Raji (cell line): ENCODE results near the gene MXRA8.

Experiments
- POLR2A ChIP-seq: IDR thresholded peaks from 2 replicates; pipeline ENCODE4 v1.6.1; 2011; ENCODE audit warnings: low read depth, low read length, control low read depth; ENCODE audit not compliant: insufficient read depth

MXRA8 gene

DNA sequence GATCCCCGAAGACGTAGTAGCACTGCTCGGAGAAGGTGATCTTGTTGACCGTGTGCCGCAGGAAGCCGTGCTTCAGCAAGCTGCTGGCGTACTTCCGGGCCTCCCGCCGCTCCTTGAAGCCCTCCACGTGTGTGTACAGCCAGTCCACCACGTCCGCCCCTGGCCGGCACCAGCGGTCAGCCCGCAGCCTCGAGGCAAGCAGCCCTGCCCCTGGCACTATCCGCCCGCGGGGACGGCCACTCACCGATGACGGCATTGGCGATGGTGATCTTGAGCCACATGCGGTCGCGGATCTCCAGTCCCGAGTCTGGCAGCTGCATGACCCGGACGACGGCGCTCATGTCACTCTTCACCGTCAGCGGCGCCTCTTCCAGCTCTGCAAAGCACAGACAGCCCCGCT, 20.1 kb downstream of the MXRA8 start:
- TF ChIP-seq POLR2A, result no peak

DNA sequence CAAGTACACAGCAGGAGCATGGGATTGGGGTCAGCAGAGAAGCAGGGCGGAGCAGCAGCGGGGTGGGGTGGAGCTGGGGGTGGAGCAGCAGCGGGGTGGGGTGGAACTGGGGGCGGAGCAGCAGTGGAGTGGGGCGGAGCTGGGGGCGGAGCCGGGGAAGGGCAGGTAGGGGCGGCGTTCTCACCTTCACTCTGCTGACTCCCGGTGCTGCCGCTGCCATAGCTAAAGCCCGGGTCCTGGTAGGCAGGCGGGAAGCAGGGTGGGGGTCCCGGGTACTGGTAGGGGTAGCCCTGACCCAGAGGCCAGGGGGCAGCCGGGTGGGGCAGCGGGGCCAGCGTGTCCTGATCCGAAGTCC, 20.6 kb downstream of the MXRA8 start:
- TF ChIP-seq POLR2A, result no peak

DNA sequence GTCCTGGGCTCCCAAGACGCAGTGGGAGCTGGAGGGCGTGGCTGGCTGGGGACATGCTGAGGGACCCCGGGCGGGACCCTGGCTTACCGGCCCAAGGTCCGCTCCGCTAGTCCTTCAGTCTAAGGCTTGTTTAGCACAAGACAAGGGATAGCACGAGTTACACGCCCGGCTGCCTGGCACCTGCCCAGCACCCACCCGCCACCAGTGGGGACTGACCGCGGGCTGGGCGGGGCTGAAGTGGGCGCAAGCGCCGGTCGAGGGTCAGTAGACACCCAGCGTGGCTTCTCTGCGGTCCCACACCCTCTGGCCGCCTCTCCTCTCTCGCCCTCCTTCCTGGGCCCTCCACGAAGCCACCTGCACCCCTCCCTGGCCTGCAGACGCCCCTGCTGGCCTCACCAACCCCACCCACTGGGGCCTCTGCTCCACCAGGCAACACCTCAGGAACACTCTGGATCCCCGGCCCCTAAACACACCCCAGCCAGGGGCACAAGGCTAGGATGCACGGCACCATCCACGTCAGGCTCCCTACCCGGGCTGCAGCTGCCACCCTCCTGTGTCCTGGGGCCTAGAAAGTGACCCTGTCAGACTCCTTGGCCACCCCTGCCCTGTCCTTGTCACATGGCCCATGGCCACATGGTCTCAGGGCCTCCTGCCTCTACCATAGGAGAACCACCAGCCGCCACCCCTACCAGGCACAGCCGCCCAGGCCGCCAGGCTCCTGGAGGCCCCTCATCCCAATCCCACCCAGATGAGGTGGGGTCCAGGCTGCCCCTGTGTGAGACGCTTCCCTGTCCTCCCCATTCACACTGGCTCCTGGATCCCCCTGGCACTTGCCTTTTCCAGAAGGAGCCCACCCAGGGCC, 21.2 kb downstream of the MXRA8 start:
- no peak for TF ChIP-seq POLR2A

DNA sequence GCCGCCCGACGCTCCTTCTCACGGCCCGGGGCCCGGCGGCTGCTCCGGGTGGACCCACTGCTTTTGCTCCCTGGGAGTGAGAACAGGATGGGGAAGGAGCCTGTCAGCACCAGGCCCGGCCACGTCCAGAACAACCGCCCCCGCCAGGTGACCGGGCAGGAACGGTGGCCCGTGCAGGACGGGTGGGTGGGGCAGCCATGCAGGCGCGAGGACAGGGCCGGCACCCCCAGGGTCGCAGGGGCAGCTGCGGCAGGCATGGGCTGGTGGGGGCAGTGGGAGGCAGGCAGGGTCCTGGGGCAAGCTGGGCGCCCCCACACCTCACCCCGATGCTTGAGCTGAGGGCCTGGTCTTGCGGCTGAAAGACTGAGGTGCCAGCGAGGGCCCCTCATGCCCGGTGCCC, 21.9 kb downstream of the MXRA8 start:
- TF ChIP-seq POLR2A, result no peak

DNA sequence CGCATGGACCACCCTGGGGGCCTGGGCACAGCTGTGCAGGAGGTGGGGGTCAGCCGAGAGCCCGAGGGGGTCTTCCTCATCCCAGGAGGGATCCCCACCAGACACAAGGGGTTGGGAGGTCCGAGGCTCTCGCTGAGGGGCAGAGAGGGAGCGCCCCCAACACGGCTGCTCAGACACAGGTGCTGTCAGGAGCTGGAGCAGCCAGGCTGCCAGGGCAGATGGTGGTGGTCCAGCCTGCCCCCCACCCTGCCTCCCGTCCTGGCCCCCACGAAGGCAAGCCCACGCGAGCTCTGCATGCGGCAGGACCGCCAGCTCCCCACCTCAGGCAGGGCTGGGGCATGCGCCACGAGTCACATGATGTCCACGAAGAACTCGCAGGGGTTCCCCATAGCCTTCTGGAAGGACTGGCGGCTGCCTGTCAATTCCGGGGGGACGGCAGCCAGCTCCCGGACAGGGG, 22.5 kb downstream of the MXRA8 start:
- TF ChIP-seq POLR2A, result no peak

DNA sequence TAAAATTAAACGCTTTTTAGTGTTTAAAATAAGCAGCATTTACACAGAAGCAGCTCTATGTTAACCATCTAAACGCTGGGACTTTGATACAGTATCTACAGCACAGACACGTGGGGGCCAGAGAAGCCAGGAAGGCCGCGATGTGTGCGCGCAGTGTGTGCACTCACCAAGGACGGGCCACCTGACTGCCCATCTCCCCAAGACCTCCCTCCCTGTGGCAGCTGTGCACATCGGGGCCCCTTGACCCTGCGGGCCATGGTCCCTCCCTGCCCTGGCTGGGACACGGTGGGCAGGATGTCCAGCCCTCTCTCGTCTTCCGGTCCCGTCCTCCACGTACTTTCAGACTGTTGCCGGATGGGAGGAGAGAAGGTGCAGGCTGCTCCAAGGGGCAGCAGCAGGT, 23.1 kb downstream of the MXRA8 start:
- no peak for TF ChIP-seq POLR2A

DNA sequence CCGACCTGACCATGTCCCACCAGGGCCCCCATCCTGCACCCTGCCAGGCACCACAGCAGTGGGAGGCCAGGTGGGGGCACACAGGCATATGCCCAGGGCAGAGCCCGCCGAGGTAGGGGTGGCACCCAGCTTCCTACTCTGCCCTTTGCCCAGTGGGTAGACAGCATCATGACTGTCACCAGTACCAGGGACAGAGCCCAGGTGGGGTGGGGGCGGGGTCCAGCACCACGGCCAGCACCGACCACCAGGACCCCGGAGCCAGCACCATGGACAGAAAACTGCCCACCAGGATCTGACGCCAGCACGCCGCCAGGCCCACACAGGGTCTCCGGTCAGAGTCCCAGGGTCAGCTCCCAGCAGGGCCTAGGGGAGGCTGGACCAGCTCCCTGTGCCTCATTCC, 23.5 kb downstream of the MXRA8 start:
- no peak for TF ChIP-seq POLR2A

DNA sequence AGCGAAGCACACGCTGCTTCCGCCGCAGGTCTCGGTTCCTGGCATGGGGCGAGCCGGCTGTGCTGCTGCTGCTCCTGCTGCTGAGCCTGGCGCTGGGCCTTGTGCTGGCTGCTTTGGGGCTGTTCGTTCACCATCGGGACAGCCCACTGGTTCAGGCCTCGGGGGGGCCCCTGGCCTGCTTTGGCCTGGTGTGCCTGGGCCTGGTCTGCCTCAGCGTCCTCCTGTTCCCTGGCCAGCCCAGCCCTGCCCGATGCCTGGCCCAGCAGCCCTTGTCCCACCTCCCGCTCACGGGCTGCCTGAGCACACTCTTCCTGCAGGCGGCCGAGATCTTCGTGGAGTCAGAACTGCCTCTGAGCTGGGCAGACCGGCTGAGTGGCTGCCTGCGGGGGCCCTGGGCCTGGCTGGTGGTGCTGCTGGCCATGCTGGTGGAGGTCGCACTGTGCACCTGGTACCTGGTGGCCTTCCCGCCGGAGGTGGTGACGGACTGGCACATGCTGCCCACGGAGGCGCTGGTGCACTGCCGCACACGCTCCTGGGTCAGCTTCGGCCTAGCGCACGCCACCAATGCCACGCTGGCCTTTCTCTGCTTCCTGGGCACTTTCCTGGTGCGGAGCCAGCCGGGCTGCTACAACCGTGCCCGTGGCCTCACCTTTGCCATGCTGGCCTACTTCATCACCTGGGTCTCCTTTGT, 24.7 kb downstream of the MXRA8 start:
- TF ChIP-seq POLR2A, result no peak

DNA sequence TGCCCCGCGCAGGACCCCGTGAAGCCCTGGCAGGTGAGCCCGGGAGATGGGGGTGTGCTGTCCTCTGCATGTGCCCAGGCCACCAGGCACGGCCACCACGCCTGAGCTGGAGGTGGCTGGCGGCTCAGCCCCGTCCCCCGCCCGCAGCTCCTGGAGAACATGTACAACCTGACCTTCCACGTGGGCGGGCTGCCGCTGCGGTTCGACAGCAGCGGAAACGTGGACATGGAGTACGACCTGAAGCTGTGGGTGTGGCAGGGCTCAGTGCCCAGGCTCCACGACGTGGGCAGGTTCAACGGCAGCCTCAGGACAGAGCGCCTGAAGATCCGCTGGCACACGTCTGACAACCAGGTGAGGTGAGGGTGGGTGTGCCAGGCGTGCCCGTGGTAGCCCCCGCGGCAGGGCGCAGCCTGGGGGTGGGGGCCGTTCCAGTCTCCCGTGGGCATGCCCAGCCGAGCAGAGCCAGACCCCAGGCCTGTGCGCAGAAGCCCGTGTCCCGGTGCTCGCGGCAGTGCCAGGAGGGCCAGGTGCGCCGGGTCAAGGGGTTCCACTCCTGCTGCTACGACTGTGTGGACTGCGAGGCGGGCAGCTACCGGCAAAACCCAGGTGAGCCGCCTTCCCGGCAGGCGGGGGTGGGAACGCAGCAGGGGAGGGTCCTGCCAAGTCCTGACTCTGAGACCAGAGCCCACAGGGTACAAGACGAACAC, 25.4 kb downstream of the MXRA8 start:
- TF ChIP-seq POLR2A, result no peak

DNA sequence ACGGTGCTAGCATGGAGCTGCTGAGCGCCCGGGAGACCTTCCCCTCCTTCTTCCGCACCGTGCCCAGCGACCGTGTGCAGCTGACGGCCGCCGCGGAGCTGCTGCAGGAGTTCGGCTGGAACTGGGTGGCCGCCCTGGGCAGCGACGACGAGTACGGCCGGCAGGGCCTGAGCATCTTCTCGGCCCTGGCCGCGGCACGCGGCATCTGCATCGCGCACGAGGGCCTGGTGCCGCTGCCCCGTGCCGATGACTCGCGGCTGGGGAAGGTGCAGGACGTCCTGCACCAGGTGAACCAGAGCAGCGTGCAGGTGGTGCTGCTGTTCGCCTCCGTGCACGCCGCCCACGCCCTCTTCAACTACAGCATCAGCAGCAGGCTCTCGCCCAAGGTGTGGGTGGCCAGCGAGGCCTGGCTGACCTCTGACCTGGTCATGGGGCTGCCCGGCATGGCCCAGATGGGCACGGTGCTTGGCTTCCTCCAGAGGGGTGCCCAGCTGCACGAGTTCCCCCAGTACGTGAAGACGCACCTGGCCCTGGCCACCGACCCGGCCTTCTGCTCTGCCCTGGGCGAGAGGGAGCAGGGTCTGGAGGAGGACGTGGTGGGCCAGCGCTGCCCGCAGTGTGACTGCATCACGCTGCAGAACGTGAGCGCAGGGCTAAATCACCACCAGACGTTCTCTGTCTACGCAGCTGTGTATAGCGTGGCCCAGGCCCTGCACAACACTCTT, 26.2 kb downstream of the MXRA8 start:
- no peak for TF ChIP-seq POLR2A

DNA sequence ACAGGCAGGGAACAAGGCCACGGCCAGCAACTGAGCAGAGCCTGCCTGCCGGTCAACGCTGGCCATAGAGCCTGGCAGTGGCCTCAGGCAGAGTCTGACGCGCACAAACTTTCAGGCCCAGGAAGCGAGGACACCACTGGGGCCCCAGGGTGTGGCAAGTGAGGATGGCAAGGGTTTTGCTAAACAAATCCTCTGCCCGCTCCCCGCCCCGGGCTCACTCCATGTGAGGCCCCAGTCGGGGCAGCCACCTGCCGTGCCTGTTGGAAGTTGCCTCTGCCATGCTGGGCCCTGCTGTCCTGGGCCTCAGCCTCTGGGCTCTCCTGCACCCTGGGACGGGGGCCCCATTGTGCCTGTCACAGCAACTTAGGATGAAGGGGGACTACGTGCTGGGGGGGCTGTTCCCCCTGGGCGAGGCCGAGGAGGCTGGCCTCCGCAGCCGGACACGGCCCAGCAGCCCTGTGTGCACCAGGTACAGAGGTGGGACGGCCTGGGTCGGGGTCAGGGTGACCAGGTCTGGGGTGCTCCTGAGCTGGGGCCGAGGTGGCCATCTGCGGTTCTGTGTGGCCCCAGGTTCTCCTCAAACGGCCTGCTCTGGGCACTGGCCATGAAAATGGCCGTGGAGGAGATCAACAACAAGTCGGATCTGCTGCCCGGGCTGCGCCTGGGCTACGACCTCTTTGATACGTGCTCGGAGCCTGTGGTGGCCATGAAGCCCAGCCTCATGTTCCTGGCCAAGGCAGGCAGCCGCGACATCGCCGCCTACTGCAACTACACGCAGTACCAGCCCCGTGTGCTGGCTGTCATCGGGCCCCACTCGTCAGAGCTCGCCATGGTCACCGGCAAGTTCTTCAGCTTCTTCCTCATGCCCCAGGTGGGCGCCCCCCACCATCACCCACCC, 27.0 kb downstream of the MXRA8 start, which contains the start of gene TAS1R3:
TAS1R3 (plus strand) TSS at position 213 of the 898 bp plus-strand sequence; CDS start at position 279, 66 bp downstream.
- no peak for TF ChIP-seq POLR2A

DNA sequence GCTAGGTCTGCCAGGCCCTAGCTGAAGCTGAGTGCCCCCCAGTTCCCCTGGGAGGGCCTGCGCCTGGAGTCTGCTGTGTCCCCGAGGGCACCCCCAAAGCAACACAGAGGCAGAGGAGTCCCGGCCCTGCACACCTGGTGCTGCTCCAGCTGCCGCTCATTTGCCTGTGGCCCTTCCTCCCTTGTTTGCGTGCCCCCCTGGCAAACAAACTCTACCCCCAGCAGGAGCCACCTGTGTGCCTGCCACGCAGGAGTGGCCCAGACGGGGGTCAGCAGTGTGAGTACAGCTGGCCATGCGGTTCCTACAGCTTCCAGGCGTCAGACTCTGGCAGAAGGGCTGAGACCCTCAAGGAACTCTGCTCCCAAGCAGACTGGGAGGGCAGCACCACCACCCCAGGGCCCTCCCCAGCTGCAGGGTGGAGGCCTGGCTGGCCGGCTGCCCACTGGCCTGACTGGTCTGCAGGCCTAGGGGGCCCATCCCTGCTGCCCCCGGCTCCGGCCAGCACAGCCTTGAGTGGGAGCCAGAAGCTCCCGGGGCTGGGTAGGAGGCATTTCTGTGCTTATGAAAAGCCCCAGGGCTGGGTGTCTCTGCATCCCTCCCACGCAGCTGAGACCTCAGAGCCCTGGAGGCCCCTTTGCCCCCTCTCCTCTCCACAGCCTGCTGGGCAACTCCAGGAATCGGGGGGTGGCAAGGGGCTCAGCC, 27.8 kb downstream of the MXRA8 start:
- peak; percentile 16; the same call in 1 of the 2 replicates for TF ChIP-seq POLR2A

DNA sequence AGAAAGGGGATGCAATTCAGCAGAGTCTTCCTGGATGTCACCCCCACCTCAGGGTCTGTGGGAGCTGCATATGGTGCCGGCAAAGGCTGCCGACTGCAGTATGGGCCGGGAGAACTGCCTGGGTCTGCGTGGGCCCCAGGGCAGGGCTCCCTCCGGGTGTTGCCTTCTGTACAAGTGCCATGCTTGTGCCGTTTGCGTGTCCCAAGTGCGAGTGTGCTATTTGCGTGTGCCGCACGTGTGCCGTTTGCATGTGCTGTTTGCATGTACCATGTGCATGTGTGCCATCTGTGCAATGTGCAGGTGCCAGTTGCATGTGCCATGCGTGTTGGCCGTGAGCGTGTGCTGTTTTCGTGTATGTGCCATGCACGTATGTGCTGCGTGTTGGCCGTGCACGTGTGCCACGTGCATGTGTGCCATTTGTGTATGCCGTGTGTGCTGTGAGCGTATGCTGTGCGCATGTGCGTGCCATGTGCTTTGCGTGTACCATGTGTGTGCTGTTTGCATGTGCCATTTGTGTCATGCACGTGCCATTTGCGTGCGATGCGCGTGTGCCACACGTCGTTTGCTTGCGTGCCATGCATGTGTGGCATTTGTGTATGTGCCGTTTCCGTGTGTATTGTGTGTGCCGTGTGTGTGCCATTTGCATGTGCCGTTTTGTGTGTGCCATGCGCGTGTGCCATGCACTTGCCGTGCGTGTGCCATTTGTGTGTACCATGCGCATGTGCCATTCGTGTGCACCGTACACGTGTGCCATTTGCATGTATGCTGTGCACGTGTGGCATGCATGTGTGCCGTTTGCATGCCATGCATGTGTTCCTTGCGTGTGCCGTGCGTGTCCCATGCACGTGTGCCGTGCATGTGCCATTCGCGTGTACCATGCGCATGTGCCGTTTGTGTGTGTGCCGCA, 28.8 kb downstream of the MXRA8 start:
- peak; percentile 44 for TF ChIP-seq POLR2A

DNA sequence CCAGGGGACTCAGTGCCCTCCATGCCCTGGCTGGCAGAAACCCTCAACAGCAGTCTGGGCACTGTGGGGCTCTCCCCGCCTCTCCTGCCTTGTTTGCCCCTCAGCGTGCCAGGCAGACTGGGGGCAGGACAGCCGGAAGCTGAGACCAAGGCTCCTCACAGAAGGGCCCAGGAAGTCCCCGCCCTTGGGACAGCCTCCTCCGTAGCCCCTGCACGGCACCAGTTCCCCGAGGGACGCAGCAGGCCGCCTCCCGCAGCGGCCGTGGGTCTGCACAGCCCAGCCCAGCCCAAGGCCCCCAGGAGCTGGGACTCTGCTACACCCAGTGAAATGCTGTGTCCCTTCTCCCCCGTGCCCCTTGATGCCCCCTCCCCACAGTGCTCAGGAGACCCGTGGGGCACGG, 30.1 kb downstream of the MXRA8 start:
- no peak for TF ChIP-seq POLR2A
